GM18502 (cell line): ENCODE results near the gene ZNF844.
"Not testable (repeated sequence)": the region's sequence is repeated elsewhere in the genome, so short reads cannot be mapped to it uniquely, and the experiment has no call there.

ENCODE experiments used
- ATAC-seq: cut with Tn5 transposase; IDR thresholded peaks from one replicate; pipeline ENCODE4 v1.9.1; 2021; ENCODE audit warnings: mild to moderate bottlenecking; ENCODE audit not compliant: unreplicated experiment, poor library complexity

Gene ZNF844

DNA sequence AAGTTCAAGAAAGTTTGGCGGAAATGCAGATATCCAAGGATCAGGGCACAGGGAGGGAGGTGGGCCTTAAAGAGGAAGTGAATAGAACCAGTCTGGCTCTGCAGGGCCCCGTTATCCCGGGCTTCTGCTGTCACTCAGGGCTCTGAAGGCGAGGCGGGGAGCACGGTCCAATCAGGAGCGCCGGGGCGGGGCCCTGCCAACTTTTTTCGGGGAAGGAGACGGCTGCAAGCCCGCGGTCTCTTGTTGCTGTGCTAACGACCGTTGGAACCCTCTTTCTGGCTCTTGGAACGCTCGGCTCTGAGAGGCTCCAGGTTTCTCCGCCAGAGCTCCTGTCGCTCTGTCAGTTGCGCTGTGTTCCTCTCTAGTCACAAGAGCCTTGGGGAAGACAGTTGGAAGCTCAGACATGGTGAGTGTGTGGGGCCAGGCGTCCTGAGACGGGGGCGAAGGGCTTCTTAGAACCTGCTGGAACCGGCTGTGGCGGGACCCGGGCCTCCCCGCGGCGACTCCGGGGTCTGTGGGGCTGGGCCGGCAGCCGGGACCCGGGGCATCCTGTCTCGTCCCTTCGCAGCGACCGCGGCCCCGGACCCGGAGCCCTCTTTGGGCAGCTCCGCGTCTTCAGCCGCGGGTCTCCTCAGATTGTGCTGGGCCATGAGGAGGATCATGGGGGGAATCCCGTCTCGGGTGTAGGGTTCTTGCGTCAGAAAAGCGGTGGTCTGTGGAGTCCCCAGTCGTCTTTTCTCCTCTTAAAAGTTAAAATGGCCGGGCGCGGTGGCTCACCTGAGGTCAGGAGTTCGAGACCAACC, 27.7 kb downstream of the ZNF844 start:
- no peak for ATAC-seq

DNA sequence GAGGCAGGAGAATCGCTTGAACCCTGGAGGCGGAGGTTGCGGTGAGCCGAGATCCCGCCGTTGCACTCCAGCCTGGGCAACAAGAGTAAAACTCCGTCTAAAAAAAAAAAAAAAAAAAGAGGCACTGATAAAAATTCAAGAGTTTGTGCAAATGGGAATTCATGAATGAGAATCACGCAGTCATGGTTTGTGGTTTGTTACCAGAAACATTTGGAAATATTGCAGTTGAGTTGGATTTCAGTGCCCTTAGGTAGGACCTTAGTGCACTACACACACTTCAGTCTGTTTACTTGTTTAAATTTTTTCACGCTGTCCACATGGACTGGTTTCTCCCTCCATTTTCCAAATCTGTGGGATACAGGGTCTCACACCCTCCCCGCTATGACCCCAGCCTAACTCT, 28.4 kb downstream of the ZNF844 start:
- no peak for ATAC-seq

DNA sequence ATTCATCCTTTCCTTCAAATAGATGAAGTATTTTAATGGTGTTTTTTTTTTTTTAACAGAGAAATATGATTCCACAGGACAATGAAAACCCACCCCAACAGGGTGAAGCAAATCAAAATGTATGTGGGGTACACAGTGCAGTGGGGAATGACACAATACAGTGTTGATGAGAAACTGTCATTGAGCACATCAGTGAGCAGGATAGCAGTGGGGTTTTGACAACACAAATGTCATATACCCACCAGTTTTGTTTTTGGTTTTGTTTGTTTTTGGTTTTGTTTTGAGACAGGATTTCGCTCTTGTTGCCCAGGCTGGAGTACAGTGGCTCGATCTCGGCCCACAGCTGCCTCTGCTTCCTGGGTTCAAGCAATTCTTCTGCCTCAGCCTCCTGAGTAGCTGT, 29.2 kb downstream of the ZNF844 start:
- no peak for ATAC-seq

DNA sequence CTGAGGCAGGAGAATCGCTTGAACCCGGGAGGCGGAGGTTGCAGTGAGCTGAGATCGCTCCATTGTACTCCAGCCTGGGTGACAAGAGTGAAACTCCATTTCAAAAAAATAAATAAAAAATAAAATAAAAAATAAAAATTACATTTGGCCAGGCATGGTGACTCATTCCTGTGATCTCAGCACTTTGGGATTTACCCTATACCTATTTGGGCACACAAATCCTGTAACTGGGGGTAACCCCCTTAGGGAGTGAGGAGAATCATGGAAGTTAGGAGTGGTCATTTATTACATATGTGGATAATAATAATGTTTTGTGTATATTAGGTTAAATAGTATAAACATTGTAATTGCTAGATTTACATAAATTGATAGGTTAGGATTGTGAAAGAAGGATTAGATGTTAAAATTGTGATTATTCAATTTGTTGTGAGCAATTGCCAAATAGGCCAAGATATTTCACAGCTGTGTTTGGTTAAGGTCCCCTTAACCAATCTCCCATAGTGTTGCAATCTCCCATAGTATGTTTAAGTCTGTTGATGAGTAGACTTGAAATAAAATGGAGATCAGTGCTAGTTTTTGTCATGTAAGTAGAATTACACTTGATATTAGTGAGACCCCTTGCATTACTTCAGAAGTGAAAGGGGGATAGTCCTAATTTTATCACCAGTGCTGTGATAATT, 30.7 kb downstream of the ZNF844 start:
- ATAC-seq, result no peak

DNA sequence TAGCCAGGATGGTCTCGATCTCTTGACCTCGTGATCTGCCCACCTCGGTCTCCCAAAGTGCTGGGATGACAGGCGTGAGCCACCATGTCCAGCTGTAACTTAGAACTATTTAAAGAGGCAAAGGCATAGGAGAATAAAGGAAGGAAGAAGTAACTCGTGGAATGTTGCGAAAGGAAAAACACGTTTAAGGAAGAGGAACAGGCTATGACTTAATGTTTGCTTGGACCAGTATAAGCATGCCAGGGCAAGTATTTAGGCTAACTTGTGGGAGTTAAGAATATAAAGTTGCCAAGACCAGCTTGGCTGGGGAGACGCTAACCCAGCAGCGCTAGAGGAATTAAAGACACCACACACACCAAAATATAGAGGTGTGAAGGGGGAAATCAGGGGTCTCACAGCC, 33.5 kb downstream of the ZNF844 start:
- no peak for ATAC-seq

DNA sequence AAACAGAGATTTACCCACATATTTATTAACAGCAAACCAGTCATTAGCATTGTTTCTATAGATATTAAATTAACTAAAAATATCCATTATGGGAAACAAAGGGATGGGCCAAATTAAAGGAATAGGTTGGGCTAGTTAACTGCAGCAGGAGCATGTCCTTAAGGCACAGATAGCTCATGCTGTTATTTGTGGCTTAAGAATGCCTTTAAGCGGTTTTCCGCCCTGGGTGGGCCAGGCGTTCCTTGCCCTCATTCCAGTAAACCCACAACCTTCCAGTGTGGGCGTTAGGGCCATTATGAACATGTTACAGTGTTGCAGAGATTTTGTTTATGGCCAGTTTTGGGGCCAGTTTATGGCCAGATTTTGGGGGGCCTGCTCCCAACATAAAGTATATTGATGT, 39.4 kb downstream of the ZNF844 start:
- not testable (repeated sequence) for ATAC-seq

DNA sequence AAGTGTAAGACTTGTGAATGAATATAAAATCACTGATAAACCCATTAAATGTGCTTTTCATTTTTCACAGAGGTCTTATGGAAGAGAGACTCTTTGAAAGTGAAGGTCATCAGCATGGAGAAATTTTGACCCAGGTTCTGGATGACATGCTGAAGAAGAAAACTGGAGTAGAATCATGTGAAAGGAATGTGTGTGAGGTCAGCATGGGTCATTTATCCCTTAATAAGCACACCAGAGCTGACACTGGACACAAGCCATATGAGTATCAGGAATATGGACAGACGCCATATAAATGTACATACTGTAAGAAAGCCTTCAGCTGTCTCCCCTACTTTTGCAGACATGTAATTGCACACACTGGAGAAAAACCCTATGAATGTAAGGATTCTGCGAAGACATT, 46.6 kb downstream of the ZNF844 start:
- no peak for ATAC-seq

DNA sequence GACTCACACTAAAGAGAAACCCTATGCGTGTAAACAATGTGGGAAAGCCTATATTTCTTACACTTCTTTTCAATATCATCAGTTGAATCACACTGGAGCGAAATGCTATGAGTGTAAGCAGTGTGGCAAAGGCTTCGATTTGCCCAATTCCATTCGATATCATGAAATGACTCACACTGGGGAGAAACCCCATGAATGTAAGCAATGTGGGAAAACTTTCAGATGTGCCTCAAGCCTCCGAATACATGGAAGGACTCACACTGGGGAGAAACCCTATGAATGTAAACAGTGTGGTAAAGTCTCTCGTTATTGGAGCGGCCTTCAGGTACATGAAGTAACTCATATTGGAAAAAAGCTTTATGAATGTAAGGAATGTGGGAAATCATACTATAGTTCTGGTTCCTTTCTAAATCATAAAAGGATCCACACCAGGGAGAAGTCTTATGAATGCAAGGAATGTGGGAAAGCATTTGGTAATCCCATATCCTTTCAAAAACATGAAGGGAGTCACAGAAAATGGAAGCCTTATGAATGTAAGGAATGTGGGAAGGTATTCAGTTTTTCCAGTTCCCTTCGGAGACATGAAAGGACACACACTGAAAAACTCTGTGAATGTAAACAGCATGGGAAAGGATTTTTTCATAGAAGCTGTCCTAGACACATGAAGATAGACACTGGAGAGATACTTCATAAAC, 47.6 kb downstream of the ZNF844 start:
- no peak for ATAC-seq

DNA sequence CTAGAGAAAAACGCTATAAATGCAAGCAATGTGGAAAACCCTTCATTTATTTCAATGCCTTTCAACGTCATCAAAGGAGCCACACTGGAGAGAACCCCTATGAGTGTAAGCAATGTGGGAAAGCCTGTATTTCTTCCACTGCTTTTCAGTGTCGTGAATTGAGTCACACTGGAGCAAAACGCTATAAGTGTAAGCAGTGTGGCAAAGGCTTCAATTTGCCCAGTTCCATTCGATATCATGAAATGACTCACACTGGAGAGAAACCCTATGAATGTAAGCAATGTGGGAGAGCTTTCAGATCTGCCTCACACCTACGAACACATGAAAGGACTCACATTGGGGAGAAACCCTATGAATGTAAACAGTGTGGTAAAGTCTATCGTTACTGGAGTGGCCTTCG, 48.2 kb downstream of the ZNF844 start:
- no peak for ATAC-seq

DNA sequence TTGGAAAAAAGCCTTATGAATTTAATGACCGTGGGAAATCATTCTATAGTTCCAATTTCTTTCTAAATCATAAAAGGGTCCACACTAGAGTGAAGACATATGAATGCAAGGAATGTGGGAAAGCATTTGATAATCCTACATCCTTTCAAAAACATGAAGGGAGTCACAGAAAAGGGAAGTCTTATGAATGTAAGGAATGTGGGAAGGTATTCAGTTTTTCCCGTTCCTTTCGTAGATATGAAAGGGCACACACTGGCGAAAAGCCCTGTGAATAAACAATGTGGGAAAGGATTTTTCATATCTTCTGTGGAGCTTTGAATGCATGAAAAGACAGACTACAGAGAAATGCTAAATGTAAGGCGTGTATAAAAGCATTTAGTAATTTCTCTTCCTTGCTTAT, 48.6 kb downstream of the ZNF844 start:
- ATAC-seq, result no peak

DNA sequence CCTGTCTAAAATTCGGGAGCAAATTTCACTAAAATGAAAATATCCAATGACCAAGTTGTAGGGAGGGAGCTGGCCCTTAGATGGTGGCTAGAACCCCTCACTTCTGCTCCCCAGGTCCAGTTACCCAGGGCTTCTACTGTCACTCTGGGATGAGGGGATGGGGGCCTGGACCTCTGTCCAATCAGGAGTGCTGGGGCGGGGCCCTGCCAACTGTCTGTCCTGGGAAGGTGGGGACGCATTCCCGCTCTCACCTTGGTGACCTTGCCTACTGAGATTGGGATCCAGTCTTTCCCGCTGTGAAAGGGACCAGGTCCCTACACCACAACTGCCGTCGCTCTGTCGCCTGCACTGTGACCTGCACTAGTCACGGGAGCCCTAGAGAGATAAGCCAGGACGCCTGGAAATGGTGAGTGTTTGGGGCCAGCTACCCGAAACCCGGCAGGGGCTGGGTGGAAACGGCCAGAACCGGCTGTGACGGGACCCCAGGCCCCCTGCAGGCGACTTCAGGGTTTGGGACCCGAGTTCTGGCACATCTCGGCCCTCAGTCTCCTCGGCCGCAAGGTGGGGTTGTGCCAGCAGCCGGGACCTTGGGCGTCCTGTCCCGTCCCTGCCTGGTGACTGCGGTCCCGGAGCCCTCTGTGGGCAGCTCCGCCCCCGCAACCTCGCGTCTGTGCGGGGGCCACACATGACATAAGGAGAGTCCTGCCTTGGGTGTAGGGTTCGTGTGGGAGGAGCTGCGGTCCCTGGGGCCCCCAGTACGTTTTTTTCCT, 52.9 kb downstream of the ZNF844 start:
- no peak for ATAC-seq

DNA sequence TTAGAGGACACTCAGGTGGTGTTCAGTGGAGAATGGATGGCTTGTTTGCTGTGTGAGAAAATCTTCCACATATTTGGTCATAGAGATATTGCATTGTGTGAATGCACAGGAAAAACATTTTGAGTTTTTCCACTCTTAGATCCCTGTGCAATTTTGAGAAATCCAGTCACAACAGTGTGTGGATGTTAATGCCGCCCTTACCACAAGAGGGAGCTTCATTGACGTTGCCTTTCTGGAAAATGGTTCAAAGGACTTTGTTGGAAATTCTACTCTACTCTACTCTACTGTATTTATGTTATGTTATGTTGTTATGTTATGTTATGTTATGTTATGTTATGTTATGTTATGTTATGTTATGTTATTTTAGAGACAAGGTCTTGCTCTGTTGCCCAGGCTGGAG, 62.2 kb downstream of the ZNF844 start:
- no peak for ATAC-seq
